ENCODE data around the gene NRCAM.

The NRCAM gene

GRCh38 chr7:108130261-108130660 lies 326.0 kb downstream of the NRCAM start, which contains the start of gene LAMB4:
Gene LAMB4 (minus strand): TSS chr7:108130361. CDS start chr7:108123164, 7,197 bp downstream.
- Mint-ChIP-seq H3K36me3 (ENCODE audit: insufficient read depth) (no peaks in the 10 kb centered on the region), H3K9me3 (no peaks in the 10 kb centered on the region), H3K4me1 (ENCODE audit: low read depth in 2 of 2) (peaks cover 3 to 4% of the 10 kb centered on the region in 2 donors), H3K27ac (no peak within 1 kb of the TSS), H3K4me3 (no peak within 1 kb of the TSS), H3K27me3 (peaks cover 0 to 10% of the 10 kb centered on the region in 2 donors)
- DNase-seq (no peak), ATAC-seq (replicated peaks) (no peak)

- Mint-ChIP-seq H3K9me3 (no peaks in the 10 kb centered on the region), H3K4me1 (ENCODE audit: low read depth in 2 of 2) (no peaks in the 10 kb centered on the region), H3K27me3 (peaks cover 0 to 10% of the 10 kb centered on the region in 2 donors), H3K4me3 (no peak overlapping the region), H3K27ac (no peak overlapping the region), H3K36me3 (ENCODE audit: insufficient read depth) (no peaks in the 10 kb centered on the region)
- no peak for ATAC-seq (replicated peaks)
- no peak for DNase-seq
Measured at GRCh38 chr7:108129018-108129965, 326.9 kb downstream of the NRCAM start.

GRCh38 chr7:108128514-108128913 lies 327.7 kb downstream of the NRCAM start:
- H3K36me3 Mint-ChIP-seq (ENCODE audit: insufficient read depth), result no peaks in the 10 kb centered on the region
- no peak overlapping the region for H3K4me3 Mint-ChIP-seq
- no peaks in the 10 kb centered on the region for H3K4me1 Mint-ChIP-seq (ENCODE audit: low read depth in 2 of 2)
- DNase-seq (no peak), ATAC-seq (replicated peaks) (no peak)
- no peaks in the 10 kb centered on the region for H3K9me3 Mint-ChIP-seq
- H3K27ac Mint-ChIP-seq, result no peak overlapping the region
- peaks cover 0 to 10% of the 10 kb centered on the region in 2 donors for H3K27me3 Mint-ChIP-seq

- Mint-ChIP-seq H3K27ac (no peak overlapping the region), H3K27me3 (peaks cover 0 to 10% of the 10 kb centered on the region in 2 donors), H3K4me1 (ENCODE audit: low read depth in 2 of 2) (no peaks in the 10 kb centered on the region), H3K36me3 (ENCODE audit: insufficient read depth) (no peaks in the 10 kb centered on the region), H3K9me3 (no peaks in the 10 kb centered on the region), H3K4me3 (no peak overlapping the region)
- ATAC-seq (replicated peaks) (no peak), DNase-seq (no peak)
Measured at GRCh38 chr7:108127461-108127860, 328.8 kb downstream of the NRCAM start.

- ATAC-seq (replicated peaks) (no peak), DNase-seq (no peak)
- Mint-ChIP-seq H3K4me3 (no peak overlapping the region), H3K4me1 (ENCODE audit: low read depth in 2 of 2) (no peaks in the 10 kb centered on the region), H3K27ac (no peak overlapping the region), H3K36me3 (ENCODE audit: insufficient read depth) (no peaks in the 10 kb centered on the region), H3K27me3 (peaks cover 0 to 10% of the 10 kb centered on the region in 2 donors), H3K9me3 (no peaks in the 10 kb centered on the region)
Measured at GRCh38 chr7:108124820-108125219, 331.4 kb downstream of the NRCAM start.

- H3K4me1 Mint-ChIP-seq (ENCODE audit: low read depth in 2 of 2), result no peaks in the 10 kb centered on the region
- no peak overlapping the region for H3K27ac Mint-ChIP-seq
- H3K36me3 Mint-ChIP-seq (ENCODE audit: insufficient read depth), result no peaks in the 10 kb centered on the region
- no peaks in the 10 kb centered on the region for H3K9me3 Mint-ChIP-seq
- peaks cover 0 to 4% of the 10 kb centered on the region in 2 donors for H3K27me3 Mint-ChIP-seq
- DNase-seq (no peak), ATAC-seq (replicated peaks) (no peak)
- no peak overlapping the region for H3K4me3 Mint-ChIP-seq
Measured at GRCh38 chr7:108122181-108122580, 334.1 kb downstream of the NRCAM start.

GRCh38 chr7:108120933-108121332 lies 335.3 kb downstream of the NRCAM start:
- peaks cover 0 to 4% of the 10 kb centered on the region in 2 donors for H3K27me3 Mint-ChIP-seq
- H3K36me3 Mint-ChIP-seq (ENCODE audit: insufficient read depth), result no peaks in the 10 kb centered on the region
- no peaks in the 10 kb centered on the region for H3K9me3 Mint-ChIP-seq
- no peak overlapping the region for H3K27ac Mint-ChIP-seq
- no peak overlapping the region for H3K4me3 Mint-ChIP-seq
- no peak for ATAC-seq (replicated peaks)
- no peak for DNase-seq
- no peaks in the 10 kb centered on the region for H3K4me1 Mint-ChIP-seq (ENCODE audit: low read depth in 2 of 2)

GRCh38 chr7:108120196-108120595 lies 336.0 kb downstream of the NRCAM start:
- H3K4me3 Mint-ChIP-seq, result no peak overlapping the region
- peaks cover under 1 to 8% of the 10 kb centered on the region in 2 donors for H3K27me3 Mint-ChIP-seq
- no peaks in the 10 kb centered on the region for H3K9me3 Mint-ChIP-seq
- H3K36me3 Mint-ChIP-seq (ENCODE audit: insufficient read depth), result no peaks in the 10 kb centered on the region
- DNase-seq, result no peak
- ATAC-seq (replicated peaks), result no peak
- H3K4me1 Mint-ChIP-seq (ENCODE audit: low read depth in 2 of 2), result no peaks in the 10 kb centered on the region
- H3K27ac Mint-ChIP-seq, result no peak overlapping the region

- ATAC-seq (replicated peaks) (no peak), DNase-seq (no peak)
- Mint-ChIP-seq H3K9me3 (no peaks in the 10 kb centered on the region), H3K36me3 (ENCODE audit: insufficient read depth) (no peaks in the 10 kb centered on the region), H3K27me3 (peaks cover 6 to 8% of the 10 kb centered on the region in 2 donors), H3K4me1 (ENCODE audit: low read depth in 2 of 2) (no peaks in the 10 kb centered on the region), H3K4me3 (no peak overlapping the region), H3K27ac (no peak overlapping the region)
Measured at GRCh38 chr7:108118959-108119358, 337.3 kb downstream of the NRCAM start.

GRCh38 chr7:108114117-108114841 lies 342.0 kb downstream of the NRCAM start:
- ATAC-seq (replicated peaks) (no peak), DNase-seq (no peak)
- Mint-ChIP-seq H3K9me3 (no peaks in the 10 kb centered on the region), H3K36me3 (ENCODE audit: insufficient read depth) (no peaks in the 10 kb centered on the region), H3K27me3 (peaks cover 6 to 15% of the 10 kb centered on the region in 2 donors), H3K27ac (no peak overlapping the region), H3K4me1 (ENCODE audit: low read depth in 2 of 2) (no peaks in the 10 kb centered on the region), H3K4me3 (no peak overlapping the region)

GRCh38 chr7:108112683-108113082 lies 343.6 kb downstream of the NRCAM start:
- Mint-ChIP-seq H3K4me3 (no peak overlapping the region), H3K36me3 (ENCODE audit: insufficient read depth) (no peaks in the 10 kb centered on the region), H3K27ac (no peak overlapping the region), H3K27me3 (peaks cover 6 to 15% of the 10 kb centered on the region in 2 donors), H3K4me1 (ENCODE audit: low read depth in 2 of 2) (no peaks in the 10 kb centered on the region), H3K9me3 (no peaks in the 10 kb centered on the region)
- no peak for ATAC-seq (replicated peaks)
- DNase-seq, result no peak

GRCh38 chr7:108109221-108109908 lies 346.9 kb downstream of the NRCAM start:
- no peak overlapping the region for H3K27ac Mint-ChIP-seq
- ATAC-seq (replicated peaks) (no peak), DNase-seq (no peak)
- no peak overlapping the region for H3K4me3 Mint-ChIP-seq
- H3K4me1 Mint-ChIP-seq (ENCODE audit: low read depth in 2 of 2), result no peaks in the 10 kb centered on the region
- no peaks in the 10 kb centered on the region for H3K36me3 Mint-ChIP-seq (ENCODE audit: insufficient read depth)
- no peaks in the 10 kb centered on the region for H3K9me3 Mint-ChIP-seq
- H3K27me3 Mint-ChIP-seq, result peaks cover 0 to 7% of the 10 kb centered on the region in 2 donors

- peaks cover 0 to 15% of the 10 kb centered on the region in 2 donors for H3K27me3 Mint-ChIP-seq
Measured at GRCh38 chr7:108108131-108108530, 348.1 kb downstream of the NRCAM start.

More at GRCh38 chr7:108108131-108108530, 348.1 kb downstream of the NRCAM start:
- Mint-ChIP-seq H3K4me1 (ENCODE audit: low read depth in 2 of 2) (no peaks in the 10 kb centered on the region), H3K9me3 (no peaks in the 10 kb centered on the region), H3K4me3 (no peak overlapping the region), H3K27ac (no peak overlapping the region), H3K36me3 (ENCODE audit: insufficient read depth) (no peaks in the 10 kb centered on the region)
- ATAC-seq (replicated peaks) (no peak), DNase-seq (no peak)
